HL-60/S4 treated with retinoic acid at 250 ng/mL for 4 days and 3 days (cell line): ENCODE data around the gene TARP.
"Not testable (repeated sequence)": the region's sequence is repeated elsewhere in the genome, so short reads cannot be mapped to it uniquely, and the experiment has no call there.

Experiments used
- in situ Hi-C: fragments of 300-500 bp; cut with MboI; formaldehyde crosslinking; loops from 2 replicates; pipeline ENCODE4 v1.7.0; 2022; ENCODE audit warnings: low sequenced_read_pairs

Gene TARP

DNA sequence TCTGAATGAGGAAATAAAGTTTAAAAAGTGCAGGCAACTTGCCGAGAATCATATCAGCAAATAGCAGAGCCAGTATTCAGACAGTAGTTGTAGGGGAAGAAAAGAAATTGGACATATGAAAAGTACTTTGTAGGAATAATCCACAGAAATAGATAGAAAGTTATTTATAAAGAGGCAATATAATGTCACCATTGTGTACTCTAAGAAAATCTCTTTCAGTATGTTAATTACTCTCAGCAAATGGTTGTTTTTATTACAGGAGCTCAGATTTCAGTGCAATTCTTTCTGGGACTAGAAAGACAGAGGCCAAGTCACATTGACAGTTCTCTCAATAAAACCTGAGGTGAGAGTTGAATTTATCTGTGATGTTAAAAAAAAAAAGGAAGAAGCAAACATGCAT lies 10.2 kb downstream of the TARP start:
- in situ Hi-C loops = not testable (repeated sequence)

DNA sequence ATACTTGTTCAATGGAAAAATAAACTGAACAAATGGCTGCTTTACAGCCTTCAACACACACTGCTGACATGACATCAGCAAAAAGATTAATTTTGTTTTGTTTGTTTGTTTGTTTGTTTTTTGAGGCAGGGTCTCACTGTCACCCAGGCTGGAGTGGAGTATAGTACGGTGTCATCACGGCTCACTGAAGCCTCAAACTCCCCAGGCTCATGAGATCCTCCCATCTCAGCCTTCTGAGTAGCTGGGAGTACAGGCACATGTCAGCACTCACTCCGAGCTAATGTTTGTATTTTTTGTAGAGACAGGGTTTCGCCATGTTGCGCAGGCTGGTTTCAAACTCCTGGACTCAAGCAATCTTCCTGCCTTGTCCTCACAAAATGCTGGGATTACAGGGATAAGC lies 10.9 kb downstream of the TARP start:
- in situ Hi-C loops = no loop called here

DNA sequence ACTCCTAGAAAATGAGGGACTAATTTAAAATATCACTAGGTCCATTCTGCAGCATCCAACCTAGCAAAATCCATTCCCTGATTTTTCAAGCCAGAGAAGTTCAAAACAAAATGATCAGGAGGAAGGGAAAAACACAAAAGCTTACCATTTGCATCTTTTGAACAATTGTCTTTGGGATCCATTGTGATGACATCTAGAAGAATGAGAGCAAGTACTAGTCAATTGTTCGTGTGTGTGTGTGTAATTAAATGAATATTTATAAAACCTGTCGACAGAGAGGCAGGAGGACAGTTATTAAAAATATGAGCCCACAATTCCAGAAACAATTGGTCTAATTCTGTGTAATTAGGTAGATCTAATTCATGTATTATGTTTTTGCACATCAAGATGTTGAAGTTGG lies 11.4 kb downstream of the TARP start:
- in situ Hi-C loops = not testable (repeated sequence)

DNA sequence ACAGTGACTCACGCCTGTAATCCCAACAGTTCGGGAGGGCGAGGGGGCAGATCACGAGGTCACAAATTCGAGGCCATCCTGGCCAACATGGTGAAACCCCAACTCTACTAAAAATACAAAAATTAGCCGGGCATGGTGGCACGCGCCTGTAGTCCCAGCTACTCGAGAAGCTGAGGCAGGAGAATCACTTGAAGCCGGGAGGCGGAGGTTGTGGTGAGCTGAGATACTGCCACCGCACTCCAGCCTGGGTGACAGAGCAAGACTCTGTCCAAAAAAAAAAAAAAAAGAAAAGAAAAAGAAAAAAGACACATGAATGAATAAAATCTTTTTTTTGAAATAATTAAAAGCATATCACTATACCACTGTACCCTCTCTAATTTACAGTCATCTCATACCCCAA lies 11.8 kb downstream of the TARP start:
- in situ Hi-C loops = not testable (repeated sequence)

DNA sequence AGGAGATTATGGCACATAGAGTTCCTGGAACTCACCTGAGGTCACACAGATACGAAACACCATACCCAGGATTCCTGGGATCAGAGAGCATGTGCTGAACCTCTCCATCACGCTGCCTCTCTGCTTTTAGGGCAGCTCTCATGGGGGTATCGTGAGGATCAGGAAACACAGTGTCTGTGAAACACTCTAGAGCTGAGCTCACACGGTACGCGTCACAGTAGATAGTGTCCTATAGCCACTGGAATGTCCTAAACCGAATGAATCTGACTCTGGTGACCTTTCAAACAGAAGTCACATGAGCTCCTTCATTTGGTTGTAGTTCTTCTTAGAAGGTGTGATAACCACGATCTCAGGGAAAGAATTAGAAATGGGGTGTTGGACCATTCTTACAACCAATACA lies 14.3 kb downstream of the TARP start:
- in situ Hi-C loops = not testable (repeated sequence)

DNA sequence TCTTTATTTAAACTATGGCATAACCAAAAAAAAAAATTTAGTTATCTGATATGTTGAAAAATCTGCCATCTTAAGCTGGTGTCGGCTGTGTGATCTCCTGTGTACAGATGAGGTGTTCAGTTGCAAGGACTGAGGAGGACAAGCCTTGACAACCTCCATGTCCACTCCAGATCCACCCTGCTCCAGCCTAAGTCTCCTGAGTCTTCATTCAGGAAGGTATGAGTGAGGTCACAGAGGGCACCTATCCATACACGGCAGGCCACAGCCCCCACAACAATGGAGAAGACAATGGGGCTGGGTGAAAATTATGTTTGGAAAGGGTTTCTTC lies 16.1 kb downstream of the TARP start:
- in situ Hi-C loops = no loop called here

DNA sequence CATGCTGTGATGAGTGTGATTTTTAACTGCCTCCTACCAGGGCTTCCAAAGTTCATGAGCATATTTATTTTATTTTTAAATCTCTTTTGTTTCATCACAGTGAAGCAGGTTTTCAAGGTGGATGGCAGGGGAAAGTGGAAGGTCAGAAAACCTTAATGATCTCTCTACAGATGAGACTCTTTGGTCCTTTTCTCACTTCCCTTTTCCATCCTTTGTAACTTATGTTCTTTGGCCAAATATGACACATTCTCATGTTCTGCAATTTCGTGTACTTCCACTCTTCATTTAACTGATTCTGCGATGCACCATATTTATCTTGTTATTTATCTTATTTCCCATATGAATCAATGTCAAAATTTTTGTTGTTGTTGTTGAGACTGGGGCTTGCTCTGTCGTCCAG lies 23.6 kb downstream of the TARP start:
- in situ Hi-C loops = not testable (repeated sequence)

DNA sequence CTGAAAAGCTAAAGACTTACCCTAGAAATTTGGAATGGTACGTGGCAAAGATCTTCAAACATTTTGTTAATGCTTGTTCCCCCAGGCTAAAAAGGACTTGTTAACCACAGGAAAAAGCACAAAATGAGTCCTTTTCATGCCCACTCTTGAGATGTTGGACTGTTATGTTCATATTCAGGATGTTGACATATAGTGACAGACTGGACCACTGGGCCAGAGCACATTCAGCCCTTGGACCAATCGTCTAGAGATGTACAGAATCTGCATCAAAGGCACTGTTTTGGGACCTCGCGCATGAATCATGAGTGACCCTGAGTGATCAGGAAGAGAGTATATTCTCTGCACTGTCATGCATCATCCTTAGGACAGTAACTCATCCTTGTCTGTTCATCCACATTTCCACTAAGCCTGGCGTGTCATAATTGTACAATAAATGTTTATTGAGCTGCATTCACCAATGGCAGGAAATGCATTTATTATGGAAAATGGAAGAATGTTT lies 25.3 kb downstream of the TARP start:
- in situ Hi-C loops = no loop called here

DNA sequence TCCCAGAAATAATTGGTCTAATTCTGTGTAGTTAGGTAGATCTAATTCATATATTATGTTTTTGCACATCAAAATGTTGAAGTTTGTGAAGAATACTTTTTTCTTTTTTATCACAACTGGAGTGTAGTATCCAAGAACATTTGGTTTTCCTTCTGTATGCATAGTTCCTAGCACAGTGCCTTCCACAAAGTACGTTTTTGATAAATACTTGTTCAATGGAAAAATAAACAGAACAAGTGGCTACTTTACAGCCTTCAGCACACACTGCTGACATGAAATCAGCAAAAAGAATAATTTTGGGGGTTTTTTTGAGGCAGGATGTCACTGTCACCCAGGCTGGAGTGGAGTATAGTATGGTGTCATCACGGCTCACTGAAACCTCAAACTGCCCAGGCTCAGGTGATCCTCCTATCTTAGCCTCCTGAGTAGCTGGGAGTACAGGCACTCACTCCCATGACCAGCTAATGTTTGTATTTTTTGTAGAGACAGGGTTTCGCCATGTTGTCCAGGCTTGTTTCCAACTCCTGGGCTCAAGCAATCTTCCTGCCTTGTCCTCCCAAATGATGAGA lies 27.9 kb downstream of the TARP start:
- in situ Hi-C loops = no loop called here

DNA sequence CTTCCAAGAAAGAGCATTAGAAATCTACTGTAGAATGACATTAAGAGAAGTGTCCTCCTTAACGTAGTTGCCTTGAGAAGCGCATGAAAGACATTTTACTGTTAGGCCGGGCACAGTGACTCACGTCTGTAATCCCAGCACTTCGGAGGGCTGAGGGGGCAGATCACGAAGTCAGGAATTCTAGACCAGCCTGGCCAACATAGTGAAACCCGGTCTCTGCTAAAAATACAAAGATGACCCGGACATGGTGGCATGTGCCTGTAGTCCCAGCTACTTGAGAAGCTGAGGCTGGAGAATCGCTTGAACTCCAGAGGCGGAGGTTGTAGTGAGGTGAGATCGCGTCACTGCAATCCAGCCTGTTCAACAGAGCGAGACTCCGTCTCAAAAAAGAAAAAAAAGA lies 28.9 kb downstream of the TARP start:
- in situ Hi-C loops = no loop called here

DNA sequence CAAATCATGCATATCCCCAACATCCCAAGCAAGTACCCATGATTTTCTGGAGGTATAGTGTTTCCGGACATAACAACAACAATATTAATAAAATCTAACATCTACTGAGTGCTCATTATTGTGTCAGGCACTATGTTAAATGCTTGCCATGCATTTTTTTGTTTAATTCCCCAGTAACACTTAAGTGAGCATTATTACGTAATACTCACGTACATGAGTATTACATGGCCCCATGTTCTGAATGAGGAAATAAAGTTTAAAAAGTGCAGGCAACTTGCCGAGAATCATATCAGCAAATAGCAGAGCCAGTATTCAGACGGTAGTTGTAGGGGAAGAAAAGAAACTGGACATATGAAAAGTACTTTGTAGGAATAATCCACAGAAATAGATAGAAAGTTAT lies 30.1 kb downstream of the TARP start:
- in situ Hi-C loops = not testable (repeated sequence)

DNA sequence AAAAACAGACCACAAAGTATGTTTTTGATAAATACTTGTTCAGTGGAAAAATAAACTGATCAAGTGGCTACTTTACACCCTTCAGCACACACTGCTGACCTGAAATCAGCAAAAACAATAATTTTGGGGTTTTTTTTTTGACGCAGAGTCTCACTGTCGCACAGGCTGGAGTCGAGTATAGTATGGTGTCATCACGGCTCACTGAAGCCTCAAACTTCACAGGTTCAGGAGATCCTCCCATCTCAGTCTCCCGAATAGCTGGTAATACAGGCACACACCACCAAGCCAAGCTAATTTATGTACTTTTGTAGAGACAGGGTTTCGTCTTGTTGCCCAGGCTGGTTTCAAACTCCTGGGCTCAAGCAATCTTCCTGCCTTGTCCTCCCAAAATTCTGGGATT lies 30.6 kb downstream of the TARP start:
- in situ Hi-C loops = no loop called here

DNA sequence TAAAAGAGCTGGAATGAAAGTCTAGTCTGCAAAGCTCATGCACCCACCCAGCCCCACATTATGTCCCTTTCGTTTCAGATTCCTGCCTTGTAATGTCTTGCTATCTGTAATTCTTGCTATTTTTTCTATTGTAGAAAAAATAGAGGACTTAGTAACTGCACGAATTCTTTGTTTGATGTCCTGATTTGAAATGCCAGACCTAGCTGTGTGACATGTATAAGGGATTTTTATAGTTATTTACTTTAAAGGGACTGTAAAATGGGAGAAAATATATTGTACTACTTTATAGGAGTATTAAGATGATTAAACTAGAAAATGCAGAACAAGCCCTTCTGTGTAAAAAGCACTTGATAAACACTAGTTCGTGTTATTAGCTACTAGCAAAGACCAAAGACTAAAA lies 32.4 kb downstream of the TARP start:
- in situ Hi-C loops = no loop called here

DNA sequence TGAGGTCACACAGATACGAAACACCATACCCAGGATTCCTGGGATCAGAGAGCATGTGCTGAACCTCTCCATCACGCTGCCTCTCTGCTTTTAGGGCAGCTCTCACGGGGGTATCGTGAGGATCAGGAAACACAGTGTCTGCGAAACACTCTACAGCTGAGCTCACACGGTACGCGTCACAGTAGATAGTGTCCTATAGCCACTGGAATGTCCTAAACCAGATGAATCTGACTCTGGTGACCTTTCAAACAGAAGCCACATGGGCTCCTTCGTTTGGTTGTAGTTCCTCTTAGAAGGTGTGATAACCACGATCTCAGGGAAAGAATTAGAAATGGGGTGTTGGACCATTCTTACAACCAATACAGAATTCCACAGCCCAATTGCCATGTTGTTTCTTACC lies 34.3 kb downstream of the TARP start:
- in situ Hi-C loops = not testable (repeated sequence)

DNA sequence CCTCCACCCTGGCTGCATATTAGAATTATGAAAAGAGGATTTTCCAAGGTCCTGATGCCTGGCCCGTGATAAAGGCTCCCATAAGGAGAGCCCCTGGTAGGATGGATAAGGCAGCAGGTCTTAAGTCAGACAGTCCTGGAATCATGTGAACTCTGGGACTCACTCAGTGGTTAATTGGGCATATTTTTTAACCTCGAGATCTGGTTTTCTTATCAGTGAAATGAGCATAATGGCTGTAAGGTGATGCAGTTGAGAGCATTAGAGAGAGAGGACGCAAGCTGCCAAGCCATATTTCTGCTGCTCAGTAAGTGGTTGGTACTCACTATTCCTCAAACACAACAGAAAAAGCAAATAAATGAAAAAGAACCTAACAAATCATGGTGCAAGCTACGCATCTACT lies 37.8 kb downstream of the TARP start:
- in situ Hi-C loops = no loop called here

DNA sequence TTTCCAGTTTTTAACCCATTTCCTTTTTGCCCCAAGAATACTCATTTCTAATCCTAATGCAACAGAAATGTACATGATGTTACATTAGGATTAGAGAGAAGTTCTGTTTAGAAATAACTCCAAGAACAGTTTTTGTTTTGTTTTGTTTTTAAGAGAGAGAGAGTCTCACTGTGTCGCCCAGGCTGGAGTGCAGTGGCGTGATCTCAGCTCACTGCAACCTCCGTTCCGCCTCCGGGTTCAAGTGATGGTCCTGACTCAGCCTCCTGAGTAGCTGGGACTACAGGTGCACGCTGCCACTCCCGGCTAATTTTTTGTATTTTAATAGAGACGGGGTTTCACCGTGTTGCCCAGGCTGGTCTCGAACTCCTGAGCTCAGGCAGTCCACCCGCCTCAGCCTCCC lies 38.7 kb downstream of the TARP start:
- in situ Hi-C loops = not testable (repeated sequence)

DNA sequence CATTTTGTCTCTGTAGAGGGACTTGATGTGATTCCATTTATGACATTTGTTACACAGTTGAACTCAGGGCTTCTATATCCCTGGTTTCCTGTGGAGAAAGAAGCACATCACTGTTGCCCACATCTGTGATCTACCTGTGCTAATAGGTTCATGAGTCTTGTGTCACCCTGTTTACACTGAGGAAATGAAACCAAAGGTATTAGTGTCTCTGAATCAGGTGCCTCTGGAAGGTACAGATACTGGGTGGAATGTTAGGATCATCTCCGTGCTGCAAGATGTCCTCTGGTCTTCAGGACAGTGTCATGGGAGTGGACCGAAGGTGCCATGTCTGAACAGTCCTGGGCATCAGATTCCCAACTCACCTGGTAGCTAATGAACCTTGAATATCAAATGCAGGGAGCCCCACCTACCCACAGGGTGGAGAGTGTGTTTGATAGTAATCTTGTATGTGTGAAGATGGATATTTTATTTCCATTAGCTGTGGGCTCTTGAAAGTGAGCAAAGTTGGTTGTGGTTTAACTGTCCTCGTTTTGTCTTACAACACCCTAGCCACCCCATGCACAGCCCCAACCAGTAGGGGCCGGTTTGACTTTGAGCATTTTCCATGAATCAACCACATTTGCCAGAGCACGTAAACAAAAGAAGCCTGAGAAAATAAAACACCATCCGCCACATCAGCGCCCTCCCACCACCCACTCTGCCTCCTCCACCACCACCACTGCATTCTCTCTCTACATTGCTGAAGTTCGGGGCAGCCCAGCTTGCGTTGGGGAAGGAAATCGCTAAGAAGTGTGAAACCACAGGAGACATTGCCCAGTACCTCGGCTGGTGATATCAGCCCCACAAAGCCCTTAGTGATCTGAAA lies 40.7 kb downstream of the TARP start:
- in situ Hi-C loops = no loop called here

DNA sequence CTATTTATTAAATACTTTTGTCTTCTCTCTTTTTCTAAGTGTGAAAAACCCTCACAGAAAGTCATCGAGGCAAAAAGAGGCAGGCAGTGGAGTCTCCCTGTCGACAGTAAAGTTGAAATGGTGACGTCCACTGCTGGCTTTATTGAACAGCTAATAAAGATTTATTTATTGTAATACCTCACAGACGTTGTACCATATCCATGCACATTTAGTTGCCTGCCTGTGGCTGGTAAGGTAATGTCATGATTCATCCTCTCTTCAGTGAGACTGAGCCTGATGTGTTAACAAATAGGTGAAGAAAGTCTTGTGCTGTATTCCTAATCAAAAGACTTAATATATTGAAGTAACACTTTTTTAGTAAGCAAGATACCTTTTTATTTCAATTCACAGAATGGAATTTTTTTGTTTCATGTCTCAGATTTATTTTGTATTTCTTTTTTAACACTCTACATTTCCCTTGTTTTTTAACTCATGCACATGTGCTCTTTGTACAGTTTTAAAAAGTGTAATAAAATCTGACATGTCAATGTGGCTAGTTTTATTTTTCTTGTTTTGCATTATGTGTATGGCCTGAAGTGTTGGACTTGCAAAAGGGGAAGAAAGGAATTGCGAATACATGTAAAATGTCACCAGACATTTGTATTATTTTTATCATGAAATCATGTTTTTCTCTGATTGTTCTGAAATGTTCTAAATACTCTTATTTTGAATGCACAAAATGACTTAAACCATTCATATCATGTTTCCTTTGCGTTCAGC lies 43.4 kb downstream of the TARP start:
- in situ Hi-C loops = no loop called here

DNA sequence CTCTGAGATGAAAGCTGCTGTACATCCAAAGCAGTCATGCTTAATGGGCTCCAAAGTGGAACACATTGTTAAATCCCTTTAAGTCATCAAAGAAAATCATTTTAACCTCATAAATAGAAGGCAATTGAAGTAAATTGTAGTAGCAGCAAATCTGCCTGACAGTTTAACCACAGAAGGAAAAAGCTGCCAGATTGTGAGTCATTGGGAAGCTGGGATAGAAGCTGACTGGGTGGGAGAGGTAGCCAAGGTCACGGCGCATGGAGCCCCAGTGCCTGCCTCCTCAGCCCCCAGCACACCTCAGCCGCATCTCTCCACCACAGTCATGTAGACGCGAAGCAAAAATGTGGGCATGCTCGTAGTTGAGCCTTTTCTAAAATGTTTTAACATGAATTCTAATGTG lies 44.0 kb downstream of the TARP start:
- in situ Hi-C loops = no loop called here

DNA sequence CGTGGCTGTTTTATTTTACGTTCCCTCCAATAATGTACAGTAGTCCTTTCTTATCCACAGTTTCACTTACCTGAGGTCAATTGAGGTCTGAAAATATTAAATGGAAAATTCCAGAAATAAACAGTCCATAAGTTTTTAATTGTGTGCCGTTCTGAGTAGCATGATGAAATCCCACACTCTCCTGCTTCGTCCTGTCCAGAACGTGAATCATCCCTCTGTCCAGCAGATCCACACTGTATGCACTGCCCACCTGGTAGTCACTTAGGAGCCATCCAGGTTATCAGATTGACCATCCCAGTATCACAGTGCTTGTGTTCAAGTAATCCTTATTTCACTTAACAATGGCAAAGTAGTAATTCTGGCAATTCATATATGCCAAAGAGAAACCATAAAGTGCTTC lies 49.0 kb downstream of the TARP start:
- in situ Hi-C loops = loop anchor here (5.0 to 25.0 kb wide), 2 partner anchors 93 to 312 kb away; partner anchors contain the start of genes EPDR1 and SFRP4

DNA sequence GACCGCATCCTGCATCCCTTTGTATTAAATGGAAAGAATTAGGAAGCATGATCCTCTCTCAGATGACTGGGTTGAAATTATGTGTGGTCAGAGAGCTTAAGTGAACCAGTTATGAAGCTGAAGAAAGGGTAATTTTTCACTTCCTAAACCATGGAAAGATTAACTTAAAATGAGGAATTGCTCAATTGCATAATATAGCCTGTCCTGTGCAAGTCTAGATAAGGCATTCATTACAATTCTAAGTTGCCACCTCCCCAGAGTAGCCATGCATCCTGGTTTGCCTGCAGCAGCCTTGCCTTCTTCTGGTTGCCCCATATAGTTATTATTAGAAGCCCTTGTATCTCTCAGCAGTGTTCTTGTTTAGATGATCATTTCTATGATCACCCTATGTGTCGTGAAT lies 50.1 kb downstream of the TARP start:
- in situ Hi-C loops = loop anchor here (5.0 to 25.0 kb wide), 2 partner anchors 94 to 311 kb away; partner anchors contain the start of genes EPDR1 and SFRP4
